GM21529 (cell line): ENCODE data around the gene PRR7.
A peak's percentile ranks its signal among the peaks of the same experiment; 100 is the strongest.

Experiments
- ATAC-seq: cut with Tn5 transposase; IDR thresholded peaks from one replicate; pipeline ENCODE4 v1.9.1; 2021; ENCODE audit not compliant: unreplicated experiment

Gene PRR7

GRCh38 chr5:177450667-177451424 lies 4.2 kb downstream of the PRR7 start:
- no peak for ATAC-seq

DNA sequence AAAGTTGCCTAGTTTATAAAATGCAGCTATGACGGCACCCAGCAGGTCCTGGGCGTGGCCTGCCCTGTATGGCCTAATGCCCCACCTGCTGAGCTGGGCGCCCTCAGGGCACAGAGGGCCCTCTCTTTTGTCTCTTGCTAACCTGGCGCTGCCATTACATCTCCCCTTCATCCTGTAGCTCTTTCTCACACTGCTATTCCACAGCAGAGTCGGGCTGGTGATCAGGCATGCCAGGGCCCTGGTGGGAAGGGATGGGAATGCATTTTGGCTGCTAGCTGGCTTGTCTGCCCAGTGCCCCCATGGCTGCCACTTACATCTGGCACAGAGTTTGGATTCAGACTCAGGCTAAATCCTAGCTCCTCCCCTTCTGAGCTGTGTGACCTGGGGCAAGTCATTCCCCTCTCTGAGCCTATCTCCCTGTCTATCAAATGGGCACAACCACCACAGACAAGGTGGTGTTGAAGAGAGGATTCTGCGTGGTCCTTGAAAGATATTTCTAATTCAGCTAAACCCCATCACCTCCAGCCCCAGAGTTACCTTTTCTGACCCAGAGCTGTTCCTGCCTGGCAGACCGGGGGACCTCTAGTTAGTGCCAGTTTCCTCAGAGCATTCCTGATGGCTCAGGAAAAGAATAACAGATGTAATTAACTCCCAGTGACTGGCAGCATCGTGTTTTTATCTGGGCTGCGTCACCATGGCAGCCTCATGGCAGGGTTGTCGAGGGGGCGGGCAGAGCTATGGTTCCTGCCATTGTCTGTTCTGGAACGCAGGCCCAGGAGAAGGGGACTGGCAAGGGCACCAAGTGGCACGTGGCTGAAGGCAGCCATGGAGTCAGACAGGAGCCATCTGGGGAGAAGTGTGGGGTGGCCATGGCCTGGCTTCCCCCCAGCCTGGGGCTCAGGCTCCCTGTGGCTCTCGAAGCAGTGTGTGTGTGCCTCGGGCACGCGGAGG lies 6.3 kb downstream of the PRR7 start:
- ATAC-seq, result no peak

DNA sequence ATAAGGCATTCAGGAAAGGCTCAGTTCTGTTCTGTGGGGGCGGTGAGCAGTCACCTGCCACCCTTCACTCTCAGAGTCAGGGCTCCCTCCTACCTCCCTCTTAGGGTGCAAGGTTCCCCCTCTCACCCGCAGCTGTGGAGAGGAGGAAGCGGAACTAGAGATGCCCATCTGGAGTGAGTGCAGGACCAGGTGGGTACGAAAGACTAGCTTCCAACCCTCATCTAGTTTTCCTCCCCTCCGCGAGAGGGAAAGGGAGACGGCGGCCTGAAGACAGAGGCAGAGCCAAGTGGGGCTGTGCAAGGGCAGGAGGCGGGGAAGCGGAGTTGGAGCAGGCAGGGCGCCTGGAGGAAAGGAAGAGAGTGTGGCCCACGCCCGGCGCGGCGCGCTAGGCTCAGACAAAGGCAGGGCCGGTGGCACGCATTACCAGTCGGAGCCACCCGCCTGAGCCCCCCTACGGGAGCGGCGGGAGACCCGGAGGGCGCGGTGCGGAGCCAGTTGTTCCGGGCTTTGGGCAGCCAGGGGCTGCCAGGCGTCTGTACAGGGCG lies 7.3 kb downstream of the PRR7 start:
- ATAC-seq, result peak; percentile 1

GRCh38 chr5:177454397-177455035 lies 7.9 kb downstream of the PRR7 start:
- ATAC-seq, result peak; percentile 54

DNA sequence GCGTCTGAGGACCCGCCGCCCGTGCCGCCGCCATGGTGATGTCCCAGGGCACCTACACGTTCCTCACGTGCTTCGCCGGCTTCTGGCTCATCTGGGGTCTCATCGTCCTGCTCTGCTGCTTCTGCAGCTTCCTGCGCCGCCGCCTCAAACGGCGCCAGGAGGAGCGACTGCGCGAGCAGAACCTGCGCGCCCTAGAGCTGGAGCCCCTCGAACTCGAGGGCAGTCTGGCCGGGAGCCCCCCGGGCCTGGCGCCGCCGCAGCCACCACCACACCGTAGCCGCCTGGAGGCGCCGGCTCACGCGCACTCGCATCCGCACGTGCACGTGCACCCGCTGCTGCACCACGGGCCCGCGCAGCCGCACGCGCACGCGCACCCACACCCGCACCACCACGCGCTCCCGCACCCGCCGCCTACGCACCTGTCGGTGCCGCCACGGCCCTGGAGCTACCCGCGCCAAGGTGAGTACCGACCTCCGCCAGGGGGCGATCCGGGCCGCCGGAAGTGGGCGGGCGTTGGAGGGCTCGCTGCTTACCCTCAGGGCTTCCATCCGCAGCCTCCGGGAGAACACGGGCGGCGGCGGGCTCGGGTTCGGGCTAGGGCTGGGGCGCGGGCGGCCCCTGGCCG lies 8.5 kb downstream of the PRR7 start:
- ATAC-seq, result peak; percentile 46

DNA sequence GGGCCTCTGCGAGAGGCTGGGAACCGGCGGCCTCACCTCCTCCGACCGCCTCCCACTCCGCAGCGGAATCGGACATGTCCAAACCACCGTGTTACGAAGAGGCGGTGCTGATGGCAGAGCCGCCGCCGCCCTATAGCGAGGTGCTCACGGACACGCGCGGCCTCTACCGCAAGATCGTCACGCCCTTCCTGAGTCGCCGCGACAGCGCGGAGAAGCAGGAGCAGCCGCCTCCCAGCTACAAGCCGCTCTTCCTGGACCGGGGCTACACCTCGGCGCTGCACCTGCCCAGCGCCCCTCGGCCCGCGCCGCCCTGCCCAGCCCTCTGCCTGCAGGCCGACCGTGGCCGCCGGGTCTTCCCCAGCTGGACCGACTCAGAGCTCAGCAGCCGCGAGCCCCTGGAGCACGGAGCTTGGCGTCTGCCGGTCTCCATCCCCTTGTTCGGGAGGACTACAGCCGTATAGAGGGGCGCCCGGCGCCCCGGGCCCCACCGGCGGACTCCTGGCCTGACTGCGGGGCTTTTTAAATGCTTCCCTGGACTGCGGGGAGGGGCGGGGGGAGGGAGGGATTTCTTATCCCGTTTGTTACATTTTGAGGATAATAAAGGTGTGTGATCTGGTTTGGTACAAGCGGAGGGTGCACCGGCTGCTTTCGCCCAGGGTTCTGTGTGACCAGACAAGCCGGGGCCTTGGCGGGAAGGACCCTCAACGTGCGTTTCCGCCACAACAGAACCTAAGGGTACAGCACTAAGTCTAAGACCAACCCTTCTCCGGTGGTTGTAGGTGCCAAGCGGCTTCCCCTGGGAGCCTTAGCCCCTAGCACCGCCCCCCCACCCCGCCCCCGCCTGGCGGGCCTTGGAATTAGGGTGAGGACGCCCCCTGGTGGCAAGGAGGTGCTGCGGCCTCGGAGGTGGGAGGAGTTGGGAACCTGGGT lies 9.3 kb downstream of the PRR7 start:
- ATAC-seq, result peak; percentile 13

- ATAC-seq, result no peak
These were observed 10.0 kb downstream of the PRR7 start for GRCh38 chr5:177456591-177456964.

GRCh38 chr5:177456976-177457851 lies 10.6 kb downstream of the PRR7 start:
- ATAC-seq, result peak; percentile 43

- ATAC-seq, result no peak
These were observed 11.5 kb downstream of the PRR7 start for GRCh38 chr5:177457852-177458681.

- ATAC-seq, result no peak
These were observed 12.3 kb downstream of the PRR7 start for GRCh38 chr5:177458912-177459350.

GRCh38 chr5:177459357-177459756 lies 12.7 kb downstream of the PRR7 start:
- no peak for ATAC-seq

DNA sequence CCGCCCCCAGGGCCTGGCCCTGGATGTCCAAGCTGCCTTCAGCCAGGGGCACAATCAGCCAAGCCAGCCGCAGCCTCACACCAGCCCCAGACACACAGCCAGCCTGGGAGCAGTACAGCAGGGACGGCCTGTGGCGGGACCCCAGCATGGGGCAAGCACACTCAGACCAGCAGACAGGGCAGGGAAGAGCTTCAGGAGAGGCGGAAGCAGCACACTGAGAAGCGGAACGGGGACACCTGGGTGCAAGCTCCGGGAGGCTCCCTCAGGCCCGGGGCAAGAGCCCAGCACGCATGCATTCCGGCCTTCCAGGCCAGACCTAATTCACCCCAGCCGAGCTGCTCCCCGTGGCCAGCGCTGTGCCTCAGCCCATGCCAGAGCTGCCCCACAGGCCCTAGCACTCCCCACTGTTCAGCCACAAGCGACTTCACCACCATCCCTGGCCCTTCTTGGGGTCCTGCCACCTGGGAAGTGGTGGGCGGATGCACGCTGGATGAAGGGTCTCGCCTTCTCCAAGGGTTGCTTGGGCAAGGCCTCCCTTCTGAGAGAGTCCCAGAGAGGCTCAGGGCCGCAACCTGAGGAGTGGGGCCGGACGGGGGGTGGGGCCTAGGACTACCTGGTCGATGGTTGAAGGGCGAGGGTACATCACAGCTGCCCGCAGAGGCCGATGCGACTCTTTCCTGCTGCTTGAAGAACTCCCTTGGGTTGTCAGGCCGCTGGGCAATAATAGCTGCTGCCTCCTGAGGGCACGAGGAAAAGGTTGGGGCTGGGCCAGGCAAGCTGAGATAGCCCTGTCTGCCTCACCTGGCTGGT lies 13.4 kb downstream of the PRR7 start:
- ATAC-seq, result no peak

- ATAC-seq, result no peak
These were observed 15.5 kb downstream of the PRR7 start for GRCh38 chr5:177462021-177462670.

DNA sequence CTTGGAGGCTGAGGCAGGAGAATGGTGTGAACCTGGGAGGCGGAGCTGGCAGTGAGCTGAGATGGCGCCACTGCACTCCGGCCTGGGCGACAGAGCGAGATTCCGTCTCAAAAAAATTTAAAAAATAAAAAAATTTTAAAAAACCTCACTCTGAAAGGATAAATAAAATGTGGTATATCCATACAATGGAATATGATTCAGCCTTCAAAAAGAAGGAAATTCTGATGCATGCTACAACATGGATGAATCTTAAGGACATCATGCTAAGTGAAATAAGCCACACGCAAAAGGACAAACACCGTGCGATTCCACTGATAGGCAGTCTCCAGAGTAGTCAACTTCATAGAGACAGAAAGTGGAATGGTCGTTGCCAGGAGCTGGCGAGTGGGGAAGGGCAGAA lies 18.4 kb downstream of the PRR7 start:
- no peak for ATAC-seq

- no peak for ATAC-seq
These were observed 20.2 kb downstream of the PRR7 start for GRCh38 chr5:177466861-177467260.

- no peak for ATAC-seq
These were observed 20.8 kb downstream of the PRR7 start for GRCh38 chr5:177467436-177467835.

- no peak for ATAC-seq
These were observed 21.7 kb downstream of the PRR7 start for GRCh38 chr5:177468329-177468684.
